Activated CD4-positive, alpha-beta T cell treated with anti-CD3 and anti-CD28 coated beads for 36 hours (primary cell): ENCODE measurements around the gene CBX8. TPM values are rescaled to one million over a fixed set of nuclear protein-coding genes. Genes with fewer than 3 reads are reported as not detected.

ENCODE experiments used
- ATAC-seq: fragments of 200-7000 bp; cut with Tn5 transposase; one replicate; pipeline ENCODE4 v1.10.0; 2021; ENCODE audit warnings: mild to moderate bottlenecking, moderate library complexity
- CTCF ChIA-PET: fragments of 350-600 bp; sonication (Branson Sonifier 250); formaldehyde crosslinking; loops from one replicate; lab custom pipeline; 2021; ENCODE audit warnings: antibody characterized with exemption; lab: Charles Lee
- POLR2A ChIA-PET: fragments of 350-600 bp; sonication (Branson Sonifier 250); formaldehyde crosslinking; loops from one replicate; lab custom pipeline; 2021; ENCODE audit warnings: antibody characterized with exemption, inconsistent platforms; lab: Charles Lee
- DNase-seq: peaks from one replicate; pipeline ENCODE4 v3.0.0-alpha.2; 2020
- H3K27ac Mint-ChIP-seq: one replicate; pipeline ENCODE4 v1.8.0; 2021; ENCODE audit warnings: mixed read lengths
- H3K27me3 Mint-ChIP-seq: one replicate; pipeline ENCODE4 v1.8.0; 2021; ENCODE audit warnings: mixed read lengths
- H3K36me3 Mint-ChIP-seq: one replicate; pipeline ENCODE4 v1.8.0; 2021; ENCODE audit warnings: low read depth, mixed read lengths
- H3K4me1 Mint-ChIP-seq: one replicate; pipeline ENCODE4 v1.8.0; 2021; ENCODE audit warnings: mixed read lengths
- H3K4me3 Mint-ChIP-seq: one replicate; pipeline ENCODE4 v1.8.0; 2021; ENCODE audit warnings: mild to moderate bottlenecking, moderate library complexity, mixed read lengths
- H3K9me3 Mint-ChIP-seq: one replicate; pipeline ENCODE4 v1.8.0; 2021; ENCODE audit warnings: low read depth, mixed read lengths
- intact Hi-C, 2 experiments: fragments of 100-400 bp; cut with DNase I in 1 of 2; cut with micrococcal nuclease in 1 of 2; formaldehyde crosslinking; loops; one replicate each; pipeline versions ENCODE4 v1.14.2 to v1.15.1; 2022 to 2024; cut with DNase I, micrococcal nuclease
- total RNA-seq, 2 experiments: library from RNA; stranded (reverse); gene quantifications; one replicate each; pipeline ENCODE4 v1.2.3, GENCODE V29; 2021

CBX8 gene
- total RNA-seq, 2 experiments from 2014 or later, result 4.7 to 6.0 TPM

DNA sequence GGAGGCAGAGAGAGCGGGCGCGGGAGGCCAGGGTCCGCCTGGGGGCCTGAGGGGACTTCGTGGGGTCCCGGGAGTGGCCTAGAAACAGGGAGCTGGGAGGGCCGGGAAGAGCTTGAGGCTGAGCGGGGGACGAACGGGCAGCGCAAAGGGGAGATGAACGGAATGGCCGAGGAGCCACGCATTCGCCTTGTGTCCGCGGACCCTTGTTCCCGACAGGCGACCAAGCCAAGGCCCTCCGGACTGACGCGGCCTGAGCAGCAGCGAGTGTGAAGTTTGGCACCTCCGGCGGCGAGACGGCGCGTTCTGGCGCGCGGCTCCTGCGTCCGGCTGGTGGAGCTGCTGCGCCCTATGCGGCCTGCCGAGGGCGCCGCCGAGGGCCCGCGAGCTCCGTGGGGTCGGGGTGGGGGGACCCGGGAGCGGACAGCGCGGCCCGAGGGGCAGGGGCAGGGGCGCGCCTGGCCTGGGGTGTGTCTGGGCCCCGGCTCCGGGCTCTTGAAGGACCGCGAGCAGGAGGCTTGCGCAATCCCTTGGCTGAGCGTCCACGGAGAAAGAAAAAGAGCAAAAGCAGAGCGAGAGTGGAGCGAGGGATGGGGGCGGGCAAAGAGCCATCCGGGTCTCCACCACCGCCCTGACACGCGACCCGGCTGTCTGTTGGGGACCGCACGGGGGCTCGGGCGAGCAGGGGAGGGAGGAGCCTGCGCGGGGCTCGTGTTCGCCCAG is 43.6 kb upstream of the CBX8 start:
- Mint-ChIP-seq H3K9me3 (no peaks in the 10 kb centered on the region), H3K36me3 (peaks cover 3% of the 10 kb centered on the region), H3K27ac (no peak overlapping the region), H3K4me3 (peak overlapping the region; percentile 21), H3K27me3 (peaks cover 31% of the 10 kb centered on the region), H3K4me1 (peaks cover 44% of the 10 kb centered on the region)
- POLR2A ChIA-PET, result interaction anchor here (0.5 to 2.2 kb wide), 5 partner anchors 27 to 1046 kb away, joined by 3 to 11 read pairs (median 6); no protein-coding TSS in a partner anchor
- DNase-seq (peak; percentile 69), ATAC-seq (no peak)
- CTCF ChIA-PET, result interaction anchor here (0.9 to 2.5 kb wide), 10 partner anchors 10 to 153 kb away, joined by 3 to 14 read pairs (median 3); partner anchors contain the start of gene CBX8
- intact Hi-C loops, result loop anchor here in 1 of 2 experiments (2.0 kb wide), 1 partner anchor 36 kb away; no protein-coding TSS in a partner anchor

DNA sequence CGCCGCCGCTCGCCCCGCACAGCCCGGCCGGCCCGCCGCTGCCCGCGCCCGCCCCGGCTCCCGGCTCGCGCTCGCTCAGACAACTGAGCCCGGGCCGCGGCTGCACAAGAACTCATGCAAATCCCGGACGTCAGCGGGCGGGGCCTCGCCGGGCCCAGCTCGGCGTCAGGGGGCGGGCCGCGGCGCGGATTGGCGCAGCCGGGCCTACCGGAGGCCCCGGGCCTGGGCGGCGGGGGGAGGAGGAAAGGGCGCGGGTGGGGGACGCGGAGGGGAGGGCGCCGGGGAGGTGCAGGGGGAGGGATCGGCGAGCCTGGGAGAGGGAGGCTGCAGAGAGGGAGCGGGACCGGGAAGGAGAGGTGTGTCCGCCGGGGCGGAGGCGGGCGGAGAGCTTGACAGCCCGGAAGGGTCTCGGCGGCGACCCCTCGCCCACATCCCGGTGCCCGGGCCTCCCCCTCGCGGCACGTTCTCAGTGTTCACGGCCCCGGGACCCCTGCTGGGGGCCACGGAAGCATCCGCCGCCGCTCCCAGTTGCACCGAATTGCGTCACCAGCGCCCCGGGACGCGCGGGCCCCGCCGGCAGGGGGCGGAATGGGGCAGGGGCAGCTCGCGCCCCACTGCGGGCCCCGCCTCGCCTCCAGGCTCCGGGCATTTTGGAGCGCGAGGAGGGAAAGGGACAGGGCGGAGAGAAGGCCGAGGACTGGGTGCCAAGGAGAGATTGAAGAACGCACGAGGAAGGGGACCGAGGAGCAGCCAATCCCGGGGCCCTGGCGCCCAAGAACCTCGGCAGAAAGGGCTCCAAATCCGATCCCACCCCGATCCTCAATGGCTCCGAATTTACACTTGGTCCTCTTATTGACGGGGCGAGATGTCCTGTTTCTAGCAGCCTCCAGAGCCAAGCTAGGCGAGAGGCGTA is 42.7 kb upstream of the CBX8 start, which contains the start of gene CBX4:
Gene CBX4 (minus strand): TSS at position 85 of the 913 bp plus-strand sequence. CDS start 189 bp downstream, outside the sequence.
- peak; percentile 80 for ATAC-seq
- peaks cover 49% of the 10 kb centered on the region for H3K4me1 Mint-ChIP-seq
- peak within 1 kb of the TSS; percentile 82 for H3K27ac Mint-ChIP-seq

DNA sequence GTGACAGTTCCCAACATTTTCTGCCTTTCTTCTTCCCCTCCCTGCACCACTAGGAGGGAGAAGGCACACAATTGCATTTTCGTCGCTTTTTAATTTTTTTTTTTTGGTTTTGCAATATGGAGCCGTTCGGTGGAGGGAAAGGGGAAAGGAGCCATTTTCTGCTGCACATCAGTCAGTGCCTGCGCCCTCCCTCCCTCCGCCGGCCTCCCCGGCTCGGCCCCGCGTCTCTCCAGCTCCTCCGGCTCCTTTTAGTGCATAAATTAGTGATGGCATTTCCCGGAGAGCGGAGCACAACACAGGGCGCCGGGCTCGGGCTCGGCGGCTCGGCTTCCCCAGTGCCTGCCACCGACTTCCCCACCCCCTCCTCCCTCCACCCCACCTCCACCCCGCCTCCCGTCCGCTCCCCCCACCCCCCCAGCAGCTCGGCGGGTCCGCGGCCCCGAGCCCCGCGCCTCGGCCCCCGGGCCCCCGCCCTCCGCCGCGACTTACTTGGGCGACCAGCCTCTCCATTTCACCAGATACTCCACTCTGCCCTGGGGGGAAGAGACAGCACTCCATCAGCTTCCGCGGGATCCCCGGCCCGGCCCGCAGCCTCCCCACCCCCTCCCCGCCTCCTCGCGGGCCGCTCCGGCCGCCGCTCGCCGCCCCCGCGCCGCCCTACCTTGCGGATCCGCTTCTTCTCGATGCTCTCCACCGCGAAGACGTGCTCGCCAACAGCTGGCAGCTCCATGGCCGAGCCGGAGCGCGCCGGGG is 41.8 kb upstream of the CBX8 start:
- Mint-ChIP-seq H3K9me3 (no peaks in the 10 kb centered on the region), H3K36me3 (peaks cover 11% of the 10 kb centered on the region), H3K27ac (peak overlapping the region; percentile 82), H3K4me3 (peak overlapping the region; percentile 92), H3K4me1 (peaks cover 50% of the 10 kb centered on the region), H3K27me3 (peaks cover 29% of the 10 kb centered on the region)
- peak; percentile 78 for DNase-seq
- ATAC-seq, result peak; percentile 37
- CTCF ChIA-PET, result interaction anchor here (0.6 to 2.5 kb wide), 7 partner anchors 14 to 170 kb away, joined by 3 to 14 read pairs (median 3); no protein-coding TSS in a partner anchor
- intact Hi-C loops, result loop anchor here (1.0 to 10.0 kb wide), 10 partner anchors 28 to 424 kb away; partner anchors contain the start of genes CBX8 (in 2 of the 2), CBX2 (in 1 of the 2), CCDC40 (in 1 of the 2) and RNF213 (in 1 of the 2)
- POLR2A ChIA-PET, result interaction anchor here (1.2 to 2.2 kb wide), 4 partner anchors 26 to 42 kb away, joined by 5 to 8 read pairs (median 6); partner anchors contain the start of gene CBX8

More for the DNA sequence above, 42.7 kb upstream of the CBX8 start, which contains the start of gene CBX4:
- ChIA-PET POLR2A (interaction anchor here (0.6 to 2.2 kb wide), 7 partner anchors 27 to 157 kb away, joined by 3 to 8 read pairs (median 6); partner anchors contain the start of gene CBX8), CTCF (interaction anchor here (0.7 to 2.5 kb wide), 10 partner anchors 11 to 152 kb away, joined by 3 to 14 read pairs (median 3); partner anchors contain the start of gene CBX8)
- DNase-seq, result peak; percentile 96
- peaks cover 29% of the 10 kb centered on the region for H3K27me3 Mint-ChIP-seq
- H3K9me3 Mint-ChIP-seq, result no peaks in the 10 kb centered on the region
- intact Hi-C loops, result loop anchor here (1.0 to 10.0 kb wide), 10 partner anchors 29 to 423 kb away; partner anchors contain the start of genes CBX8 (in 2 of the 2), CCDC40 (in 1 of the 2) and RNF213 (in 1 of the 2)
- peak within 1 kb of the TSS; percentile 92 for H3K4me3 Mint-ChIP-seq
- H3K36me3 Mint-ChIP-seq, result peaks cover 10% of the 10 kb centered on the region

DNA sequence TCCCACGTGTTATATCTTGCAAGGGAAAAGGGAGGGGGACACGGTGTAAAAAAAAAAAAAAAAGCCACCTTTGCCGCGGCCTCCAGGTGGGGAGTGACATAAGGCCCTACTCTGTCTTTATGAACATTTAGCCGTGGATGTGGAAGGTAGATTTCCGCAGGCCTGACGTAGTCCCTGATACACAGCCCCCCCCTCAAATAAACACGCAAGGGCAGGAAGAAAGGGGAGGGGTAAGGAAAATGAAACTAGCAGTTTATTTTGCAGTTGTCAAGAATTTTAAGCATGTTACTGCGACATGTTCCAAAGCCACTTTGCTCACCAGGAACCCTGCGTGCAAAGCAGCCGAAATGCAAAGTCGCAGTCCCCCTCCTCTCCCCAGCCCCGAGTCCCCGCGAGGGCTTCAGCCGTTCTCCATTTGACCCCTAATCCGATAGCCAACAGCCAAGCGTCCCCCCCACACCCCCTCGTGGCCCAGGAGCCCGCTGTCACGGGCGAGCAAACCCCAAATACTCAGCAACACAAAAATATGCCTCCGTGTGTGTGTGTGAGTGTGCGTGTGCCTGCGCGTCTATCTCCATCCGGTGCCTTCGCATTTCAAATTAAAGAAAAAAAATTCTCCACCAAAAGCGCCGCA is 41.1 kb upstream of the CBX8 start:
- no peak for ATAC-seq
- peak overlapping the region; percentile 92 for H3K4me3 Mint-ChIP-seq
- ChIA-PET POLR2A (interaction anchor here (0.9 to 2.2 kb wide), 4 partner anchors 34 to 92 kb away, joined by 3 to 8 read pairs (median 4); partner anchors contain the start of gene CBX8), CTCF (interaction anchor here (0.6 to 1.3 kb wide), 3 partner anchors 28 to 171 kb away, joined by 3 to 4 read pairs (median 3); no protein-coding TSS in a partner anchor)
- peak overlapping the region; percentile 82 for H3K27ac Mint-ChIP-seq
- H3K36me3 Mint-ChIP-seq, result peaks cover 13% of the 10 kb centered on the region
- intact Hi-C loops, result loop anchor here (1.0 to 10.0 kb wide), 5 partner anchors 41 to 424 kb away; partner anchors contain the start of genes CBX2 (in 1 of the 2), CBX8 (in 1 of the 2) and RNF213 (in 1 of the 2)
- no peaks in the 10 kb centered on the region for H3K9me3 Mint-ChIP-seq
- DNase-seq, result peak; percentile 53
- peaks cover 25% of the 10 kb centered on the region for H3K27me3 Mint-ChIP-seq
- H3K4me1 Mint-ChIP-seq, result peaks cover 50% of the 10 kb centered on the region

DNA sequence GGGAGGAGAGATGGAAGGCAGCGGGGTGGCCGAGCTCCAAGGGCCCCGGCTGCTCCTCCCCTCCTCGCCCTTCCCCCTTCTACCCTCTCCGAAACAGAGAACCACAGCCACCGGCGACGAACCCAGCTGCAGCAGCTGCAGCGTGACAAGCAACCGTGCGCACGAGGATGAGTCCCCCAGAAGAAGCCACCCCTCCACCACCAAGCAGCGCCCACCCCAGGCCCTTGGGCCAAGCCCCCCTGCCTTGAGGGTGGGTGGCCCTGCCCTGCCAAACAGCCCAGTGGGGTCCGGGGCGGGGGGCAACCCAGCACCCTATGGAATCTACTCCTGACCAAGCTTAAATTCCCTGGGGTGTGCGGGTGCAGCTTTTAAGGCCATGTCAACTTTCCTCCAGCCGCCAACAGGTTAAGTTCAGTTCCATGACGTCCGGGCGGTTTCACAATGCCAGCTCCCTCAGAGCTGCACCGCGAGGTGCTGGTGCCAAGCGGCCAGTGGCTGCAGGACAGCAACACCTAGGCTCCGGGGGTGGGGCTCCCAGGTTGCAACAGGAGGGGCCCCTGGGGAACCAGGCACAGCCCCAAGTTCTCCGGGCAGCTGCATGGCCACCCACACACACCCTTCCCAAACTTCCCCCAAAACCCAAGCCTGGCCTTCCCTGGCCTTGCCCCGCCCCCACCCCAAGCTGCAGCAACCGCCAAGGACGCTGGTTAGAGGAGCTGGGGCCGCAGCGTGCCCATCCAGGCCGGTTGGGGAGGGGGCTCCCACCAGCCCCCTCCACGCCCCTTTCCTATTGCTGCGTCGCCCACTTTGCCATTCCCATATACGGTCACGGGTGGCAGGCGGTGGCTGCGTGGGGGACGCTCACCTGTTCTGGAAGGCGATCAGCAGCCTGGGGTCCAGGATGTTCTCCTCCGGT is 40.4 kb upstream of the CBX8 start:
- DNase-seq (peak; percentile 84), ATAC-seq (peak; percentile 18)
- CTCF ChIA-PET, result interaction anchor here (0.9 to 1.6 kb wide), 5 partner anchors 27 to 155 kb away, joined by 3 to 6 read pairs (median 4); no protein-coding TSS in a partner anchor
- Mint-ChIP-seq H3K36me3 (peaks cover 14% of the 10 kb centered on the region), H3K27me3 (peaks cover 17% of the 10 kb centered on the region), H3K27ac (no peak overlapping the region), H3K4me1 (peaks cover 45% of the 10 kb centered on the region), H3K9me3 (no peaks in the 10 kb centered on the region), H3K4me3 (peak overlapping the region; percentile 92)
- intact Hi-C loops, result loop anchor here (5.0 to 10.0 kb wide), 3 partner anchors 92 to 425 kb away; partner anchors contain the start of gene RNF213 (in 1 of the 2)
- POLR2A ChIA-PET, result interaction anchor here (0.9 to 1.4 kb wide), 2 partner anchors 40 to 91 kb away, joined by 3 read pairs; partner anchors contain the start of gene CBX8

DNA sequence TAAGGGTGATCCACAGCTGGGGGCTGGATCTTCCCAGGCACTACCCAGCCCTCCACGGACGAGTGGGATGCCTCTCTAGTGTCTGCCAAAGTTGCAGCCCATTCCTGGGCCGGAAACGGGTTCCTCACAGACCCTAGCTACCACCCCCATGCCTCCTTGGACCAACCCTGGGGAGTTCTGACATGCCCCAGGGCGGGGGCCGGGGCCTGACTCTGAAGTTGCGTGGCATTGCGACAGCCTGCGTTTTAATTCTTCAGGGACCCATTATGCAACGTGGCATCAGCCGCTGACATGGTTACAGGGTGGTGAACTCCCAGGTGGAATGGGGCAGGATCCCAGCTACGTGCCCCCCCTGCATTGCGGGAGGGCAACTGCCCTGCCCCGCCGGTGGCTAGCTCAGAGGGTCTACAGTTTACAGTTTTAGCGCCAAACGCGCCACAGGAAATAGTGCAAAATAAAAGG is 39.7 kb upstream of the CBX8 start:
- ChIA-PET CTCF (interaction anchor here (1.3 to 2.3 kb wide), 5 partner anchors 26 to 155 kb away, joined by 3 to 8 read pairs (median 4); partner anchors contain the start of gene CBX8), POLR2A (interaction anchor here (1.4 kb wide), 1 partner anchor 39 kb away, joined by 3 read pairs; the partner anchor contains the start of gene CBX8)
- Mint-ChIP-seq H3K36me3 (peaks cover 14% of the 10 kb centered on the region), H3K4me1 (peaks cover 41% of the 10 kb centered on the region), H3K9me3 (no peaks in the 10 kb centered on the region), H3K27ac (no peak overlapping the region), H3K27me3 (peaks cover 14% of the 10 kb centered on the region), H3K4me3 (peak overlapping the region; percentile 92)
- DNase-seq, result no peak
- intact Hi-C loops, result loop anchor here (5.0 to 10.0 kb wide), 3 partner anchors 92 to 426 kb away; partner anchors contain the start of gene RNF213 (in 1 of the 2)
- no peak for ATAC-seq

DNA sequence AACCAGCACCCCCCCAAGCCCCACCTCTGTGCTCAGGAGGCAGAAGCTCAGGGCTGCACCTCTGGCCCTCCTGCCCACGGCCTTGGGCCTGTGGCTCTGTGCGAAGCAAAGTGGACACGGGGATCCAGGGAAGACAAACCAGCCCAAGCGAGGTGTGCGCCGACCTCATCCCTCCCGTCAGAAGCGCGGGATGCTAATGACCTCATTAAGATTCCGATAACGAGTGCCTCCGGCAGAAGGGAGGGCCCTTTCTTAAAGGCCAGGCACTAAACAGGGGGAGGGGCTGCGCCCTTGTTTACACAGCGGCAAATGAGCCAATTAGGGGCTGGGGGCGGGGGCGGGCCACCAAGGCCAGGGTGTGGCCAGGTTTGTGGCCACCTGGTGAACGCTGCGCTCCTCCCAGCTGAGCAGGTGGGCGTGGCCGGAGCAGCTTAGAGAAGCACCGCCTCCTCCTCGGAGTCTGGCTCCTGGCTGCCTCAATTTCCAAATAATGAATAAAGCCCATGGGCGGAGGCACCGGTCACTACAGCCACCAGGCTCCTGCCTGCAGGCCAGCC is 39.2 kb upstream of the CBX8 start:
- H3K4me3 Mint-ChIP-seq, result no peak overlapping the region
- peaks cover 14% of the 10 kb centered on the region for H3K36me3 Mint-ChIP-seq
- H3K27ac Mint-ChIP-seq, result no peak overlapping the region
- POLR2A ChIA-PET, result interaction anchor here (1.4 kb wide), 1 partner anchor 39 kb away, joined by 3 read pairs; the partner anchor contains the start of gene CBX8
- CTCF ChIA-PET, result interaction anchor here (0.9 to 2.3 kb wide), 7 partner anchors 10 to 156 kb away, joined by 3 to 8 read pairs (median 4); partner anchors contain the start of gene CBX8
- no peak for ATAC-seq
- H3K27me3 Mint-ChIP-seq, result peaks cover 10% of the 10 kb centered on the region
- intact Hi-C loops, result loop anchor here (1.0 to 10.0 kb wide), 4 partner anchors 46 to 426 kb away; partner anchors contain the start of gene RNF213 (in 1 of the 2)
- peaks cover 37% of the 10 kb centered on the region for H3K4me1 Mint-ChIP-seq
- DNase-seq, result peak; percentile 48
- no peaks in the 10 kb centered on the region for H3K9me3 Mint-ChIP-seq

DNA sequence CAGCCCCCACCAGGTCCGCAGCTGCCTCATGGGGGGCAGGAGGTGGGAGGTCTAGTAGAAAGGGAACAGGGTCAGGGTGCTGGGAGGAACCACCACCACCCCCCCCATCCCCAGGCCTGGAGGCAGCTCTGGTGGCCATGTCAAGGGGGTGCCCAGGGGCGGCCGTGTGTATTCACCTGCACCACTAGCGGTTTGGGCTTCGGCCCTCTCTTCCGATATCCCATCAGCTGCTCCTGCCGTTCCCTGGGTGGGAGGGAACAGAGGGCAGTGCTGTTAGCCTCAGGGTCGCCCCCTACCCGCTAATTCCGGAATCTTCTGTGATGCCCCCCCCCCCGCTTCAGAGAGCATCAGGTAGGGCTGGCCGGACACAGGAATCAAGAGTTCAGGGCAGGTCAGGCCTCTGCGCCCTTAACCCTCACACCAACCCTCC is 38.6 kb upstream of the CBX8 start:
- Mint-ChIP-seq H3K4me1 (peaks cover 34% of the 10 kb centered on the region), H3K27me3 (peaks cover 6% of the 10 kb centered on the region), H3K27ac (no peak overlapping the region), H3K9me3 (no peaks in the 10 kb centered on the region), H3K4me3 (no peak overlapping the region), H3K36me3 (peaks cover 14% of the 10 kb centered on the region)
- ChIA-PET POLR2A (no interaction called here), CTCF (interaction anchor here (0.7 to 2.3 kb wide), 8 partner anchors 10 to 143 kb away, joined by 3 to 8 read pairs (median 4); partner anchors contain the start of gene CBX8)
- intact Hi-C loops, result loop anchor here (1.0 to 10.0 kb wide), 4 partner anchors 45 to 427 kb away; partner anchors contain the start of gene RNF213 (in 1 of the 2)
- ATAC-seq (no peak), DNase-seq (no peak)
